ENCODE data around the gene OPRM1. TPM values are rescaled to one million over a fixed set of nuclear protein-coding genes. Genes with fewer than 3 reads are reported as not detected.
"Not testable (repeated sequence)": the region's sequence is repeated elsewhere in the genome, so short reads cannot be mapped to it uniquely, and the experiment has no call there.

The OPRM1 gene
- total and polyA plus RNA-seq, 8 donors: 0.45 to 1.5 TPM; not detected in 6

DNA sequence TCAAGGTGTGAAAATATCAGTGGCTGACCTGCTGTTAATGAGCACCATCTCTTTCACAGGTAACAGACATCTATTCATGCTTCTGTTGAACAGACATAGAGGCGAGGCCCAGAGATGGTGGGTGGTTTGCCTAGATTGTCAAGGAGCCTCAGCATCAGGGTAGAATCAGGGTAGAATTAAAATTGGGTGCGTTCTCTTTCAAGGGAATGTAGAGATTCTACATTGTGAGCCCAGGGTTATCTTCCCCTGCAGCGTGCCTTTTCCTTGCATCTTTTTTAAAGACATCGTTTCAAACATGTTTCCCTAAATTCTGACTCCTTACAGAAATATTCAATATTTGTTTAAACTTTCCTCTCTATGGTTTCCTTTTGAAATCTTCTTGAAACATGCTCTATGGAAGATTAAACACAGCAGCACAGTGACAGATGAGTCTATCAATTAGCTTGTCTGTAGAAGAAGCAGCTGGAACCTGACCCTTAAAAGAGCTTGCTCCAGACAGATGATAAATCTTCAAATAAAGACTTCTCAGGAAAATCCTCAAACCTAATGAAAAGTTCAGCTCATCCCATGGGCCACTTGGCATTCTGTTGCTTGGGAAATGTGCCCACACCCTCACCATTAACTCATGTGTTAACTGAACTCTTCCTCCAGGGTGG is 197.7 kb downstream of the OPRM1 start:
- no peaks in the 10 kb centered on the region for H3K4me1 ChIP-seq
- H3K27me3 ChIP-seq: no peaks in the 10 kb centered on the region
- TF ChIP-seq CTCF (IDR thresholded peaks at IDR 0.05) (no peak), POLR2A (IDR thresholded peaks at IDR 0.05) (no peak), EP300 (IDR thresholded peaks at IDR 0.05) (no peak), POLR2AphosphoS5 (IDR thresholded peaks at IDR 0.05) (no peak)
- no peak overlapping the region for H3K4me3 ChIP-seq
- 69 to 79% (median 72%) methylated on average over 4 of the region's 4 CpGs for WGBS, 5 donors
- no peaks in the 10 kb centered on the region for H3K36me3 ChIP-seq
- no peak for DNase-seq
- intact Hi-C loops (cut with DNase I; ENCODE audit: low total_unique reads): no loop called here
- no peaks in the 10 kb centered on the region for H3K9me3 ChIP-seq
- no peak overlapping the region for H3K27ac ChIP-seq

GRCh38 chr6:154238831-154239230 is 199.8 kb downstream of the OPRM1 start:
- 81 to 90% (median 87%) methylated on average over 2 of the region's 2 CpGs for WGBS, 5 donors
- Histone ChIP-seq H3K4me1 (no peaks in the 10 kb centered on the region), H3K4me3 (no peak overlapping the region), H3K27me3 (no peaks in the 10 kb centered on the region), H3K9me3 (no peaks in the 10 kb centered on the region), H3K27ac (no peak overlapping the region), H3K36me3 (no peaks in the 10 kb centered on the region)
- TF ChIP-seq POLR2A (IDR thresholded peaks at IDR 0.05): no peak
- TF ChIP-seq CTCF (IDR thresholded peaks at IDR 0.05): no peak
- TF ChIP-seq POLR2AphosphoS5 (IDR thresholded peaks at IDR 0.05): no peak
- DNase-seq: no peak
- intact Hi-C loops (cut with DNase I; ENCODE audit: low total_unique reads): no loop called here

DNA sequence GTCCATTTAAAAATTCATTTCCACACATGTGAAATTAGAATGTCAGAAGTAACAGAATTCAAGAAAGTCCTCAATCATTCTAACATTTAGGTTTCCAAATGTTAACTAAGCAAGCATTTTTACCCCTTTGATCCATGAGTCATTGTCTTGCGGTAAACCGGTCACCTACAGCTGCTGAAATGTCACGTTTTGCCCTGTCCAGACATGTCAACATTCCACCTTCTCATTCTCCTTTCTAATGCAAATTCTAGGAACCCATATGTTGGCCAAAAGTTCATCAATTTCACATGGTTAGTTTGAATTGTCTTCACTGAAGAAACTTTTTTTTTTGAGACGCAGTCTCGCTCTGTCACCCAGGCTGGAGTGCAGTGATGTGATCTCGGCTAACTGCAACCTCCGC is 200.4 kb downstream of the OPRM1 start:
- no peaks in the 10 kb centered on the region for H3K27me3 ChIP-seq
- TF ChIP-seq CTCF (IDR thresholded peaks at IDR 0.05): no peak
- no peak for TF ChIP-seq EP300 (IDR thresholded peaks at IDR 0.05)
- TF ChIP-seq POLR2AphosphoS5 (IDR thresholded peaks at IDR 0.05): no peak
- no peak for TF ChIP-seq POLR2A (IDR thresholded peaks at IDR 0.05)
- DNase-seq: no peak
- H3K9me3 ChIP-seq: no peaks in the 10 kb centered on the region
- H3K4me3 ChIP-seq: no peak overlapping the region
- no peak overlapping the region for H3K27ac ChIP-seq
- no peaks in the 10 kb centered on the region for H3K4me1 ChIP-seq
- no peaks in the 10 kb centered on the region for H3K36me3 ChIP-seq
- intact Hi-C loops (cut with DNase I; ENCODE audit: low total_unique reads): no loop called here
- 73 to 86% (median 80%) methylated on average over 7 of the region's 7 CpGs for WGBS, 5 donors

DNA sequence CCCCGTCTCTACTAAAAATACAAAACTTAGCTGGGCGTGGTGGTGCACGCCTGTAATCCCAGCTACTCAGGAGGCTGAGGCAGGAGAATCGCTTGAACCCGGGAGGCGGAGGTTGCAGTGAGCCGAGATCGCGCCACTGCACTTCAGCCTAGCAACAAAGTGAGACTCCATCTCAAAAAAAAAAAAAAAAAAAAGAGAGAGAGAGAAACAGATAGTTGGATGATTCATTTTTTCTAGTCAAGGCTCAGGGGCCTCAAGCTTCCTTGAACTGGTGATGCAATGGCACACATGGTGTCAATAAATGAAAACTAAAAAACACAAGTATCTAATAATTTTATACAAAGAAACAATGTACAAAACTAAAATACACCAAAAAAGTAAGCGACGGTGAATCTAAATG is 202.0 kb downstream of the OPRM1 start:
- H3K4me3 ChIP-seq; H3K9me3 ChIP-seq; H3K36me3 ChIP-seq; H3K27me3 ChIP-seq; DNase-seq; intact Hi-C loops (cut with DNase I; ENCODE audit: low total_unique reads); H3K27ac ChIP-seq; H3K4me1 ChIP-seq: not testable (repeated sequence)
- 85 to 94% (median 91%) methylated on average over 11 of the region's 11 CpGs for WGBS, 5 donors

GRCh38 chr6:154241581-154241980 is 202.5 kb downstream of the OPRM1 start:
- WGBS, 5 donors: 91 to 93% (median 92%) methylated on average over 8 of the region's 8 CpGs
- Histone ChIP-seq H3K27ac (no peak overlapping the region), H3K4me3 (no peak overlapping the region), H3K36me3 (no peaks in the 10 kb centered on the region), H3K9me3 (no peaks in the 10 kb centered on the region), H3K4me1 (no peaks in the 10 kb centered on the region), H3K27me3 (no peaks in the 10 kb centered on the region)
- intact Hi-C loops (cut with DNase I; ENCODE audit: low total_unique reads): no loop called here
- TF ChIP-seq POLR2AphosphoS5 (IDR thresholded peaks at IDR 0.05) (no peak), EP300 (IDR thresholded peaks at IDR 0.05) (no peak), POLR2A (IDR thresholded peaks at IDR 0.05) (no peak), CTCF (IDR thresholded peaks at IDR 0.05) (no peak)
- DNase-seq: no peak
